ENCODE data around the gene OXLD1.

OXLD1 gene

DNA sequence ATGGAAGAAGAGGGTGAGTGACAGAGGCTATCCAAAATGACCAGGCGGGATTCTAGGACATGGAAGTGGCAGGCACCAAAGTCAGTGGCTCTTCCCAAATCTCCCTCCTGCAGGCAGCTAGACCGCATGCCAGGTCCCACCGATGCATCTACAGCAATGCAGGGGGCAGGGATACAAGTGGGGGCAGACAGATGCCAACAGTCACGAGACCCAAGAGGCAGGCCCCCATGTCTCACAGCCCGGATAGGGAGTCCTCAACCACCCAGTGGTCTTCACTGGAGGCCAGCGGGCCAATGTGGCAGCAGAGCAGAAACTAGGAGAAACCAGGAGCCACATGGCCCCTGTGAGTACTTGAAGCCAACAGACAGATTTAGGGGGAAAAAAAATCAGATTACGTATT lies 49.5 kb downstream of the OXLD1 start:
- DNase-seq (ENCODE audit: low read depth): no peak

DNA sequence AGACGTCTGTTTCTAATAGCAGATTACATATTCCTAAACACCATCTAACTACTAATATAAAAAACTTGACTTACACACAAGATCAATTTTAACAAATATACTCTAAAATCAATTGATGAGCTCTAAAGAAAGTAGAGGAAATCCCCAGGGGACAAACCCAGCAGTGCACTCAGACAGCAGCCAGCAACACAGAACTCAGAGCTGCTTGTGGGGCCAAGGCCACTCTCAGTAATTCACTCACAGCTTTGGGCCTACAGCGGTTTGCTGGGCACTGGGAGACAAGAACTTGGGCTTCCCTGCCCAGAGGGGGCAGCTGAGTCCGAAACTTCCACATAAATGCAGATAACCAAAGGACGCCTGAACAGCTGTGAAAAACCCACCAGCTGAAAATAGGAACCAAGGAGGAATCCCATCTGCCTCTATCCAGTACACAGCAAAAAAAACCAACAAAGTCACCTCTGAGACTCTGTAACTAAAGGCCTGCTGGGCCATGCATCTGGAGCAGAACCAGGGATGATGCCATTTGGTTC lies 50.9 kb downstream of the OXLD1 start:
- no peak for DNase-seq (ENCODE audit: low read depth)

All from GM04503 (cell line).